Endothelial cell of umbilical vein (primary cell): ENCODE data around the gene CYP19A1. TPM values are rescaled to one million over a fixed set of nuclear protein-coding genes. Genes with fewer than 3 reads are reported as not detected.

Experiments
- BruUV-seq: library from RNA; stranded (reverse); fragments of 400-500 nt; replicated peaks from 2 replicates; lab custom pipeline; 2021; lab: Mats Ljungman, UMichigan
- CTCF ChIA-PET: fragments of 300-600, 350-600 bp; sonication (Branson Sonifier 250); formaldehyde crosslinking; loops from one replicate; lab custom pipeline; 2021; ENCODE audit warnings: antibody characterized with exemption, inconsistent platforms; lab: Charles Lee
- POLR2A ChIA-PET: fragments of 300-600, 350-600 bp; sonication (Branson Sonifier 250); formaldehyde crosslinking; loops from one replicate; lab custom pipeline; 2021; ENCODE audit warnings: antibody characterized with exemption, inconsistent platforms; lab: Charles Lee
- DNase-seq: peaks from one replicate; pipeline ENCODE4 v3.0.0-alpha.2; 2011; ENCODE audit warnings: low read depth, low spot score
- FAIRE-seq: peaks from 2 replicates; lab custom pipeline; 2011; peaks lifted over from hg19 to GRCh38; lab: Jason Lieb, UNC
- H2AFZ ChIP-seq: 2 replicates; pipeline ENCODE4 v1.6.0; 2012; ENCODE audit warnings: low read depth, low read length, control low read depth, inconsistent platforms
- H3K27ac ChIP-seq: 2 replicates; pipeline ENCODE4 v1.5.1; 2011; ENCODE audit warnings: low read depth, mild to moderate bottlenecking, control low read depth, low read length, moderate library complexity; ENCODE audit not compliant: insufficient read depth
- H3K27me3 ChIP-seq, 2 experiments: 2 replicates each; pipeline versions ENCODE4 v1.6.0 to v1.6.1; 2011; ENCODE audit warnings: low read length in 2 of 2, mixed read lengths in 1 of 2; ENCODE audit not compliant: control insufficient read depth in 2 of 2, insufficient read depth in 2 of 2
- H3K36me3 ChIP-seq, 2 experiments: 2 replicates in 1 of 2; 3 replicates in 1 of 2; pipeline ENCODE4 v1.5.1; 2011; ENCODE audit warnings: low read length in 2 of 2, mild to moderate bottlenecking in 1 of 2, moderate library complexity in 1 of 2; ENCODE audit not compliant: control insufficient read depth in 2 of 2, insufficient read depth in 2 of 2; ENCODE audit errors: extremely low read depth in 1 of 2
- H3K4me1 ChIP-seq: 3 replicates; pipeline ENCODE4 v1.5.1; 2011; ENCODE audit warnings: mild to moderate bottlenecking, low read length; ENCODE audit not compliant: control insufficient read depth, insufficient read depth; ENCODE audit errors: extremely low read depth
- H3K4me2 ChIP-seq: 2 replicates; pipeline ENCODE4 v1.6.1; 2011; ENCODE audit warnings: low read length, control low read depth, mixed read lengths; ENCODE audit not compliant: insufficient read depth
- H3K4me3 ChIP-seq, 3 experiments: fragments of 200-600 bp in 1 of 3; sonication (generic), shearing (Covaris generic) in 1 of 3; replicated peaks in 1 of 3; 2 replicates each; pipeline ENCODE4 v1.5.1; 2011 to 2016; ENCODE audit warnings: control low read depth in 3 of 3, low read length in 3 of 3, mild to moderate bottlenecking in 2 of 3, inconsistent platforms in 1 of 3, low read depth in 1 of 3, moderate library complexity in 1 of 3; ENCODE audit not compliant: insufficient read depth in 1 of 3
- H3K79me2 ChIP-seq: 2 replicates; pipeline ENCODE4 v1.6.0; 2012; ENCODE audit warnings: low read length, inconsistent platforms; ENCODE audit not compliant: control insufficient read depth, insufficient read depth
- H3K9ac ChIP-seq: replicated peaks from 2 replicates; pipeline ENCODE3; 2011; ENCODE audit warnings: low read length, control low read depth; ENCODE audit not compliant: insufficient read depth; ENCODE audit errors: extremely low read depth
- H3K9me1 ChIP-seq: replicated peaks from 3 replicates; pipeline ENCODE4 v1.6.0; 2011; ENCODE audit warnings: mild to moderate bottlenecking, low read length; ENCODE audit not compliant: control insufficient read depth, insufficient read depth; ENCODE audit errors: extremely low read depth
- H3K9me3 ChIP-seq: replicated peaks from 2 replicates; pipeline ENCODE4 v1.5.1; 2012; ENCODE audit warnings: low read length, inconsistent platforms; ENCODE audit not compliant: control insufficient read depth, insufficient read depth
- H4K20me1 ChIP-seq: replicated peaks from 2 replicates; pipeline ENCODE3; 2011; ENCODE audit warnings: mild to moderate bottlenecking, low read length; ENCODE audit not compliant: control insufficient read depth, insufficient read depth; ENCODE audit errors: extremely low read depth
- CTCF ChIP-seq, 2 donors: IDR thresholded peaks; 1 replicate in 1 of 2; 2 replicates in 1 of 2; pipeline ENCODE4 v1.5.1; 2011; ENCODE audit warnings: low read length in 2 of 2, mild to moderate bottlenecking in 2 of 2, moderate library complexity in 2 of 2, control low read depth in 1 of 2, inconsistent platforms in 1 of 2, low read depth in 1 of 2; ENCODE audit not compliant: insufficient read depth in 1 of 2; ENCODE audit errors: extremely low read depth in 1 of 2
- EZH2 ChIP-seq: IDR thresholded peaks from 2 replicates; pipeline ENCODE4 v1.6.1; 2012; ENCODE audit warnings: borderline replicate concordance, low read depth, mild to moderate bottlenecking, moderate library complexity, low read length, inconsistent platforms; ENCODE audit not compliant: severe bottlenecking
- FOS ChIP-seq: IDR thresholded peaks from 2 replicates; pipeline ENCODE4 v1.6.1; 2011; ENCODE audit warnings: mild to moderate bottlenecking, low read length, moderate library complexity, borderline replicate concordance; ENCODE audit not compliant: insufficient read depth
- GATA2 ChIP-seq: IDR thresholded peaks from 2 replicates; pipeline ENCODE4 v1.7.0; 2011; ENCODE audit warnings: low read depth, mild to moderate bottlenecking, moderate library complexity, mixed read lengths, low read length; ENCODE audit not compliant: insufficient read length, insufficient read depth
- JUN ChIP-seq: IDR thresholded peaks from 2 replicates; pipeline ENCODE4 v1.6.1; 2011; ENCODE audit warnings: borderline replicate concordance, low read depth; ENCODE audit not compliant: insufficient read length, insufficient read depth
- MAX ChIP-seq: IDR thresholded peaks from 2 replicates; pipeline ENCODE4 v1.6.1; 2011; ENCODE audit not compliant: insufficient read depth, insufficient read length
- MYC ChIP-seq: IDR thresholded peaks from one replicate; pipeline ENCODE4 v1.6.1; 2011; ENCODE audit warnings: mild to moderate bottlenecking, low read depth, low read length
- POLR2A ChIP-seq: IDR thresholded peaks from 2 replicates; pipeline ENCODE4 v1.6.1; 2012; ENCODE audit warnings: low read depth, mild to moderate bottlenecking, control low read depth, low read length
- POLR2AphosphoS5 ChIP-seq: IDR thresholded peaks from 2 replicates; pipeline ENCODE4 v1.6.1; 2012; ENCODE audit warnings: low read depth, mild to moderate bottlenecking, control low read depth, low read length, moderate library complexity; ENCODE audit not compliant: insufficient read depth
- dilution Hi-C: fragments of 300-500 bp; cut with MboI; formaldehyde crosslinking; loops from one replicate; pipeline ENCODE4 v1.15.0; 2019; ENCODE audit warnings: low sequenced_read_pairs; ENCODE audit not compliant: extremely low pct_ligation_motif_present
- intact Hi-C: fragments of 100-400 bp; cut with micrococcal nuclease; formaldehyde crosslinking; loops from one replicate; pipeline ENCODE4 v1.10.0; 2022
- polyA plus RNA-seq, 4 experiments: library from polyadenylated mRNA; depleted of rRNA in 3 of 4; stranded (reverse) in 3 of 4; unstranded in 1 of 4; fragments of >200 nt; gene quantifications; 2 replicates each; pipeline versions ENCODE4 v1.2.1 to v1.2.3, GENCODE V29; 2011 to 2012; ENCODE audit warnings: missing spikeins in 1 of 4
- total RNA-seq: library from RNA; stranded (reverse); gene quantifications from 2 replicates; pipeline ENCODE4 v1.2.3, GENCODE V29; 2021

Gene CYP19A1
- total and polyA plus RNA-seq, 2 donors (not counting 3 experiments of a cell fraction or from before 2014, with no cell fraction given): not detected

GRCh38 chr15:51302480-51302879, 35.9 kb downstream of the CYP19A1 start:
- Histone ChIP-seq H3K4me1 (no peaks in the 10 kb centered on the region), H2AFZ (no peak overlapping the region), H3K9ac (no peak overlapping the region), H3K9me3 (no peaks in the 10 kb centered on the region), H3K4me2 (no peak overlapping the region), H3K27ac (no peak overlapping the region), H3K27me3 (peaks cover 79 to 84% of the 10 kb centered on the region in 2 experiments), H3K9me1 (no peaks in the 10 kb centered on the region), H3K79me2 (no peaks in the 10 kb centered on the region), H4K20me1 (no peaks in the 10 kb centered on the region), H3K36me3 (no peaks in the 10 kb centered on the region), H3K4me3 (no peak overlapping the region)
- FAIRE-seq (no peak), DNase-seq (no peak)
- no TSS peak for BruUV-seq
- dilution Hi-C loops: no loop called here
- ChIA-PET CTCF (interaction anchor here (0.8 to 1.6 kb wide), 4 partner anchors 10 to 79 kb away, joined by 3 to 6 read pairs (median 3); no protein-coding TSS in a partner anchor), POLR2A (no interaction called here)
- no peak for TF ChIP-seq MAX
- no peak for TF ChIP-seq POLR2AphosphoS5
- no peak for TF ChIP-seq JUN
- intact Hi-C loops: no loop called here

GRCh38 chr15:51299187-51300015, 39.0 kb downstream of the CYP19A1 start:
- no peak overlapping the region for H2AFZ ChIP-seq

More at GRCh38 chr15:51299187-51300015, 39.0 kb downstream of the CYP19A1 start:
- FAIRE-seq: no peak
- H4K20me1 ChIP-seq: no peaks in the 10 kb centered on the region
- H3K27me3 ChIP-seq: peaks cover 83% of the 10 kb centered on the region in 2 experiments
- dilution Hi-C loops: no loop called here
- H3K4me1 ChIP-seq: no peaks in the 10 kb centered on the region
- no peaks in the 10 kb centered on the region for H3K79me2 ChIP-seq
- no TSS peak for BruUV-seq
- no peak overlapping the region for H3K9ac ChIP-seq
- H3K4me2 ChIP-seq: no peak overlapping the region
- no peak overlapping the region for H3K4me3 ChIP-seq
- intact Hi-C loops: no loop called here
- no peak overlapping the region for H3K27ac ChIP-seq
- H3K9me1 ChIP-seq: no peaks in the 10 kb centered on the region
- CTCF ChIA-PET: interaction anchor here (0.7 to 3.2 kb wide), 12 partner anchors 11 to 136 kb away, joined by 3 to 15 read pairs (median 4); no protein-coding TSS in a partner anchor
- TF ChIP-seq EZH2 (no peak), POLR2A (no peak), MAX (no peak), POLR2AphosphoS5 (no peak), GATA2 (no peak), JUN (no peak), FOS (no peak), MYC (no peak), CTCF (IDR thresholded peaks at IDR 0.05; ENCODE audit: extremely low read depth in 1 of 2, insufficient read depth in 1 of 2, low read depth in 1 of 2, low read length in 2 of 2) (no peak)
- no peak for DNase-seq
- H3K36me3 ChIP-seq: no peaks in the 10 kb centered on the region
- no peaks in the 10 kb centered on the region for H3K9me3 ChIP-seq
- POLR2A ChIA-PET: no interaction called here
